GM10266 (cell line): ENCODE measurements around the gene DPP10.
"Not testable (repeated sequence)": the region's sequence is repeated elsewhere in the genome, so short reads cannot be mapped to it uniquely, and the experiment has no call there.

ENCODE experiments used
- DNase-seq: peaks from one replicate; pipeline ENCODE4 v3.0.0; 2012; ENCODE audit errors: extremely low spot score
- CTCF ChIP-seq: IDR thresholded peaks from 2 replicates; pipeline ENCODE4 v1.5.1; 2012; ENCODE audit warnings: mild to moderate bottlenecking, low read depth; ENCODE audit not compliant: control insufficient read depth, insufficient read depth; ENCODE audit errors: missing control alignments

The DPP10 gene

GRCh38 chr2:114962532-114962931 is 520.1 kb downstream of the DPP10 start:
- no peak for TF ChIP-seq CTCF
- no peak for DNase-seq

GRCh38 chr2:114968748-114969400 is 526.4 kb downstream of the DPP10 start:
- no peak for TF ChIP-seq CTCF
- DNase-seq, result no peak

- DNase-seq, result not testable (repeated sequence)
Measured at GRCh38 chr2:115004321-115004720, 561.9 kb downstream of the DPP10 start.

- DNase-seq, result no peak
- no peak for TF ChIP-seq CTCF
Measured at GRCh38 chr2:115011721-115012120, 569.3 kb downstream of the DPP10 start.

GRCh38 chr2:115022013-115022412 is 579.6 kb downstream of the DPP10 start:
- not testable (repeated sequence) for DNase-seq

GRCh38 chr2:115034801-115035200 is 592.4 kb downstream of the DPP10 start:
- TF ChIP-seq CTCF, result no peak
- no peak for DNase-seq

GRCh38 chr2:115036818-115037217 is 594.4 kb downstream of the DPP10 start:
- DNase-seq, result no peak
- TF ChIP-seq CTCF, result no peak

GRCh38 chr2:115057473-115057872 is 615.0 kb downstream of the DPP10 start:
- DNase-seq, result no peak

More at GRCh38 chr2:115057473-115057872, 615.0 kb downstream of the DPP10 start:
- TF ChIP-seq CTCF, result no peak
